Natural killer cell (primary cell): ENCODE measurements around the gene KIF2B. TPM values are rescaled to one million over a fixed set of nuclear protein-coding genes. Genes with fewer than 3 reads are reported as not detected.

ENCODE experiments used
- ATAC-seq, 3 donors: fragments of 150-1000 bp in 2 of 3; fragments of 200-7000 bp in 1 of 3; cut with Tn5 transposase; 1 replicate in 1 of 3; 2 replicates in 2 of 3; pipeline ENCODE4 v1.10.0; 2021; ENCODE audit warnings: mild to moderate bottlenecking in 2 of 3, moderate library complexity in 2 of 3
- DNase-seq, 2 donors: peaks; one replicate each; pipeline versions ENCODE4 v3.0.0 to v3.0.0-alpha.2; 2013 to 2021; ENCODE audit warnings: mixed read lengths in 1 of 2
- H3K27ac ChIP-seq: one replicate; pipeline ENCODE4 v1.5.1; 2013; ENCODE audit warnings: mild to moderate bottlenecking, low read length
- H3K27me3 ChIP-seq: one replicate; pipeline ENCODE4 v1.6.1; 2013; ENCODE audit warnings: low read length; ENCODE audit not compliant: control insufficient read depth, insufficient read depth
- H3K36me3 ChIP-seq: one replicate; pipeline ENCODE4 v1.6.1; 2013; ENCODE audit warnings: low read length; ENCODE audit not compliant: control insufficient read depth, insufficient read depth
- H3K4me1 ChIP-seq: one replicate; pipeline ENCODE4 v1.6.1; 2013; ENCODE audit warnings: low read length; ENCODE audit not compliant: control insufficient read depth, insufficient read depth
- H3K4me3 ChIP-seq: one replicate; pipeline ENCODE4 v1.5.1; 2013; ENCODE audit warnings: low read length
- H3K9me3 ChIP-seq: one replicate; pipeline ENCODE4 v1.6.1; 2013; ENCODE audit warnings: low read length; ENCODE audit not compliant: control insufficient read depth, insufficient read depth
- H3K27ac Mint-ChIP-seq, 2 donors: one replicate each; pipeline ENCODE4 v1.8.0; 2022; ENCODE audit warnings: mild to moderate bottlenecking in 2 of 2, mixed read lengths in 2 of 2, moderate library complexity in 1 of 2
- H3K27me3 Mint-ChIP-seq, 2 donors: one replicate each; pipeline ENCODE4 v1.8.0; 2022; ENCODE audit warnings: low read depth in 2 of 2, mixed read lengths in 2 of 2
- H3K36me3 Mint-ChIP-seq: one replicate; pipeline ENCODE4 v1.8.0; 2022; ENCODE audit warnings: mixed read lengths
- H3K4me1 Mint-ChIP-seq, 2 donors: one replicate each; pipeline ENCODE4 v1.8.0; 2022; ENCODE audit warnings: mixed read lengths in 2 of 2
- H3K4me3 Mint-ChIP-seq: one replicate; pipeline ENCODE4 v1.8.0; 2022; ENCODE audit warnings: mild to moderate bottlenecking, moderate library complexity, mixed read lengths
- H3K9me3 Mint-ChIP-seq, 2 donors: one replicate each; pipeline ENCODE4 v1.8.0; 2022; ENCODE audit warnings: mixed read lengths in 2 of 2
- WGBS: methylation state at CpG from one replicate; pipeline ENCODE4 v1.1.7; 2013; ENCODE audit warnings: missing lambda C conversion rate; ENCODE audit not compliant: insufficient coverage; 5-methylcytosine and 5-hydroxymethylcytosine counted together
- intact Hi-C: fragments of 100-400 bp; cut with micrococcal nuclease; formaldehyde crosslinking; loops from one replicate; pipeline ENCODE4 v1.14.2; 2022
- total RNA-seq, 4 donors: library from RNA; stranded (reverse); fragments of 120-200 nt in 1 of 4; gene quantifications; one replicate each; pipeline versions ENCODE4 v1.2.3 to v1.2.4, GENCODE V29; 2013 to 2022
- TF ChIP-seq, protein P1 (sequence below): fragments of 200-600 bp; IDR thresholded peaks from one replicate; pipeline ENCODE4 v1.8.0; 2022; ENCODE audit warnings: antibody characterized with exemption

KIF2B gene, protein sequence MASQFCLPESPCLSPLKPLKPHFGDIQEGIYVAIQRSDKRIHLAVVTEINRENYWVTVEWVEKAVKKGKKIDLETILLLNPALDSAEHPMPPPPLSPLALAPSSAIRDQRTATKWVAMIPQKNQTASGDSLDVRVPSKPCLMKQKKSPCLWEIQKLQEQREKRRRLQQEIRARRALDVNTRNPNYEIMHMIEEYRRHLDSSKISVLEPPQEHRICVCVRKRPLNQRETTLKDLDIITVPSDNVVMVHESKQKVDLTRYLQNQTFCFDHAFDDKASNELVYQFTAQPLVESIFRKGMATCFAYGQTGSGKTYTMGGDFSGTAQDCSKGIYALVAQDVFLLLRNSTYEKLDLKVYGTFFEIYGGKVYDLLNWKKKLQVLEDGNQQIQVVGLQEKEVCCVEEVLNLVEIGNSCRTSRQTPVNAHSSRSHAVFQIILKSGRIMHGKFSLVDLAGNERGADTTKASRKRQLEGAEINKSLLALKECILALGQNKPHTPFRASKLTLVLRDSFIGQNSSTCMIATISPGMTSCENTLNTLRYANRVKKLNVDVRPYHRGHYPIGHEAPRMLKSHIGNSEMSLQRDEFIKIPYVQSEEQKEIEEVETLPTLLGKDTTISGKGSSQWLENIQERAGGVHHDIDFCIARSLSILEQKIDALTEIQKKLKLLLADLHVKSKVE
- not detected for total RNA-seq
- not detected for total RNA-seq (2013)

DNA sequence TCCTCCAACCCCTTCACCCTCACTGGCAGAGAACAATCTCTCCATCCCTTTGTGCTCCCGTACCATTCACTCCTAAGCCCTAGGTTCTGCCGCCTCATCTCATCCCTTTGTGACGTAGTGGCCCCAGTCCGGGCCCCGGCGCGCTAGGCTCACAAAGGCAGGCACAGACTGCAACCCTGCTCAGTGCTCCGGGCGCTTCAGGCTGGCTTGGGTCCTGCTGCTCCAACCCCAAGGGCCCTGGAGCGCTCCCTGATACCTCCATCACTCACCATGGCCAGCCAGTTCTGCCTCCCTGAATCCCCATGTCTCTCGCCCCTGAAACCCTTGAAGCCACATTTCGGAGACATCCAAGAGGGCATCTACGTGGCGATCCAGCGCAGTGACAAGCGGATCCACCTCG is at the start of gene KIF2B:
TSS of gene KIF2B (plus strand) at position 164 of the 400 bp plus-strand sequence. CDS start at position 271, 107 bp downstream.
- H3K4me3 Mint-ChIP-seq: no peak within 1 kb of the TSS
- no peaks in the 10 kb centered on the region for H3K36me3 ChIP-seq
- H3K9me3 Mint-ChIP-seq: peaks cover 10 to 13% of the 10 kb centered on the region in 2 donors
- H3K4me3 ChIP-seq: no peak within 1 kb of the TSS
- no peaks in the 10 kb centered on the region for H3K27me3 ChIP-seq
- no peak within 1 kb of the TSS for H3K27ac ChIP-seq
- WGBS: 86% methylated on average over 17 of the region's 17 CpGs
- TF ChIP-seq, protein P1, sequence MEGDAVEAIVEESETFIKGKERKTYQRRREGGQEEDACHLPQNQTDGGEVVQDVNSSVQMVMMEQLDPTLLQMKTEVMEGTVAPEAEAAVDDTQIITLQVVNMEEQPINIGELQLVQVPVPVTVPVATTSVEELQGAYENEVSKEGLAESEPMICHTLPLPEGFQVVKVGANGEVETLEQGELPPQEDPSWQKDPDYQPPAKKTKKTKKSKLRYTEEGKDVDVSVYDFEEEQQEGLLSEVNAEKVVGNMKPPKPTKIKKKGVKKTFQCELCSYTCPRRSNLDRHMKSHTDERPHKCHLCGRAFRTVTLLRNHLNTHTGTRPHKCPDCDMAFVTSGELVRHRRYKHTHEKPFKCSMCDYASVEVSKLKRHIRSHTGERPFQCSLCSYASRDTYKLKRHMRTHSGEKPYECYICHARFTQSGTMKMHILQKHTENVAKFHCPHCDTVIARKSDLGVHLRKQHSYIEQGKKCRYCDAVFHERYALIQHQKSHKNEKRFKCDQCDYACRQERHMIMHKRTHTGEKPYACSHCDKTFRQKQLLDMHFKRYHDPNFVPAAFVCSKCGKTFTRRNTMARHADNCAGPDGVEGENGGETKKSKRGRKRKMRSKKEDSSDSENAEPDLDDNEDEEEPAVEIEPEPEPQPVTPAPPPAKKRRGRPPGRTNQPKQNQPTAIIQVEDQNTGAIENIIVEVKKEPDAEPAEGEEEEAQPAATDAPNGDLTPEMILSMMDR: no peak
- ATAC-seq (no peak), DNase-seq (no peak)
- no peaks in the 10 kb centered on the region for H3K4me1 Mint-ChIP-seq
- H3K27ac Mint-ChIP-seq: no peak within 1 kb of the TSS
- intact Hi-C loops: no loop called here
- H3K4me1 ChIP-seq: no peaks in the 10 kb centered on the region
- H3K9me3 ChIP-seq: peaks cover 16% of the 10 kb centered on the region
- H3K27me3 Mint-ChIP-seq: no peaks in the 10 kb centered on the region
- H3K36me3 Mint-ChIP-seq: peaks cover 7% of the 10 kb centered on the region

DNA sequence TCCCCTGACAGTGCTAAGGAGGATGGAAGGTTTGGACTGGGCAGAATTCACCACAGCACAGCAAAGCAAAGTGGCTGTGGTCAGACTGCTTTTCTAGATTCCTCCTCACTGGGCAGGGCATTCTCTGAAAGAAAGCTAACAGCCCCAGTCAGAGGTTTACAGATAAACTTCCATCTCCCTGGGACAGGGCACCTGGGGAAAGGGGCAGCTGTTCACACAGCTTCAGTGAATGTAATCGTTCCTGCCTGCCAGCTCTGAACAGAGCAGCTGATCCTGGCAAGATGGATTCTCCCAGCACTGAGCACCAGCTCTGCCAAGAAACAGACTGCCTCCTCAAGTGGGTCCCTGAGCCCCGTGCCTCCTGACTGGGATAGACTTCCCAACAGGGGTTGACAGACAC is 42.4 kb upstream of the KIF2B start:
- H3K27me3 ChIP-seq: no peaks in the 10 kb centered on the region
- H3K4me1 ChIP-seq: no peaks in the 10 kb centered on the region
- Mint-ChIP-seq H3K9me3 (peaks cover 15 to 23% of the 10 kb centered on the region in 2 donors), H3K27ac (no peak overlapping the region), H3K27me3 (no peaks in the 10 kb centered on the region), H3K36me3 (peaks cover 11% of the 10 kb centered on the region), H3K4me3 (no peak overlapping the region), H3K4me1 (no peaks in the 10 kb centered on the region)
- peaks cover 4% of the 10 kb centered on the region for H3K9me3 ChIP-seq
- TF ChIP-seq, protein P1: no peak
- no peak for DNase-seq
- no peak for ATAC-seq
- 80% methylated on average over 2 of the region's 2 CpGs for WGBS
- H3K4me3 ChIP-seq: no peak overlapping the region
- H3K27ac ChIP-seq: no peak overlapping the region
- no peaks in the 10 kb centered on the region for H3K36me3 ChIP-seq
- intact Hi-C loops: no loop called here

DNA sequence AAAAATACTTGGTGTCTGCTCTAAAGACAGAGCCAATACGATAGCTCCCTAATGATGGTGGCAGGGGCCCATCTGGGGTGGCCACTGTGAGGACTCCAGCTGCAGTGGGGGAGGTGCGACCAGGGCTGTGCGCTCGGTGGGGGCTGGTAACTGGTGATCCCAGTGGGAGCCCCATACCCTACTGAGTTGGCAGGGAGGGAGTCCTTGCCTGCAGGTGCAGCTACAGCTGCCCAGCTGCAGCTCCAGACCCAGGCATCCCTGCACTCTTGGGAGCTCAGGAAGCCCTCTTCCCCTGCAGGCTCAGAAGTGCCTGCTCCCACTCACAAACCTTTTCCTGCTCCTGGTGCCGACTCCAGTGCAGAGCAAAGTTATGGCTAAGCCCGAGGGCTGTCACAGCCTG is 31.2 kb upstream of the KIF2B start:
- no peaks in the 10 kb centered on the region for H3K36me3 ChIP-seq
- ATAC-seq: no peak
- DNase-seq: no peak
- no peaks in the 10 kb centered on the region for H3K27me3 ChIP-seq
- H3K27ac Mint-ChIP-seq: no peak overlapping the region
- no peak overlapping the region for H3K4me3 Mint-ChIP-seq
- intact Hi-C loops: no loop called here
- TF ChIP-seq, protein P1: no peak
- H3K27ac ChIP-seq: no peak overlapping the region
- H3K9me3 Mint-ChIP-seq: peaks cover 10 to 12% of the 10 kb centered on the region in 2 donors
- H3K4me1 ChIP-seq: no peaks in the 10 kb centered on the region
- H3K4me3 ChIP-seq: no peak overlapping the region
- H3K4me1 Mint-ChIP-seq: no peaks in the 10 kb centered on the region
- peaks cover 16% of the 10 kb centered on the region for H3K9me3 ChIP-seq
- no peaks in the 10 kb centered on the region for H3K27me3 Mint-ChIP-seq
- 88% methylated on average over 6 of the region's 6 CpGs for WGBS
- H3K36me3 Mint-ChIP-seq: no peaks in the 10 kb centered on the region
